Pancreas (tissue), 10 donors: Measurements from ENCODE around the gene MSH4. TPM values are rescaled to one million over a fixed set of nuclear protein-coding genes. Genes with fewer than 3 reads are reported as not detected.
"Not testable (repeated sequence)": the region's sequence is repeated elsewhere in the genome, so short reads cannot be mapped to it uniquely, and the experiment has no call there.

Experiments used
- ATAC-seq, 4 donors: fragments of 200-7000 bp; cut with Tn5 transposase; one replicate each; pipeline versions ENCODE4 v1.8.0 to v1.9.1; 2020; ENCODE audit warnings: mild to moderate bottlenecking in 4 of 4, moderate library complexity in 4 of 4
- DNase-seq, 6 donors: peaks; one replicate each; pipeline ENCODE4 v3.0.0-alpha.2; 2020
- FAIRE-seq: peaks from 2 replicates; lab custom pipeline; 2012; peaks lifted over from hg19 to GRCh38; lab: Jason Lieb, UNC
- H3K27ac ChIP-seq, 4 donors: fragments of 200-600 bp; sonication (generic); 1 replicate in 3 of 4; 2 replicates in 1 of 4; pipeline versions ENCODE4 v1.5.0 to v1.8.0; 2020
- H3K27me3 ChIP-seq, 4 donors: fragments of 200-600 bp; one replicate each; pipeline ENCODE4 v1.8.0; 2021
- H3K36me3 ChIP-seq, 3 donors: fragments of 200-600 bp; sonication (generic) in 1 of 3; one replicate each; pipeline versions ENCODE4 v1.5.0 to v1.8.0; 2020 to 2021
- H3K4me1 ChIP-seq, 3 donors: fragments of 200-600 bp; one replicate each; pipeline ENCODE4 v1.8.0; 2021
- H3K4me3 ChIP-seq, 4 donors: fragments of 200-600 bp; sonication (generic) in 2 of 4; one replicate each; pipeline versions ENCODE4 v1.5.0 to v1.8.0; 2020 to 2021
- H3K9me3 ChIP-seq, 4 donors: fragments of 200-600 bp; one replicate each; pipeline ENCODE4 v1.8.0; 2021
- CTCF ChIP-seq, 4 donors: fragments of 200-600 bp; sonication (generic) in 3 of 4; IDR thresholded peaks; one replicate each; pipeline versions ENCODE4 v1.5.0 to v1.8.0; 2021; ENCODE audit warnings: antibody characterized with exemption in 4 of 4
- WGBS, 2 donors: extraction: QIAGEN DNeasy Blood & Tissue Kit; methylation state at CpG; one replicate each; pipeline ENCODE4 v1.1.7; 2013; 5-methylcytosine and 5-hydroxymethylcytosine counted together
- intact Hi-C, 3 donors: fragments of 100-400 bp; cut with DNase I; formaldehyde crosslinking; loops; one replicate each; pipeline versions ENCODE4 v1.11.1 to v1.14.2; 2022
- polyA plus RNA-seq, 2 donors: library from polyadenylated mRNA; stranded (reverse); fragments of 200-250 nt; gene quantifications; one replicate each; pipeline ENCODE4 v1.2.3, GENCODE V29; 2013
- total RNA-seq, 6 donors: library from RNA; stranded (reverse); fragmentation: NEBNext Ultra II Directional in 4 of 6; extraction: Animal tissue kit (Norgen Biotek cat#: 25700) in 4 of 6; gene quantifications; one replicate each; pipeline versions ENCODE4 v1.2.1 to v1.2.4, GENCODE V29; 2021 to 2023
- donor health status: healthy with polysubstance abuse.
- donor health status: DM: no; HTN: no; CAD: no; lungs with moderate emphysema.
- donor health status: DM: no; HTN: no; CAD: no.
- donor health status: control.
- donor health status: control.
- donor health status: Bipolar disorder and iron deficiency.
- donor health status: DM: yes; HTN: yes; CAD: no.
- donor health status: DM: no; HTN: no; CAD: no.
- donor health status: DM: no; HTN: no; CAD: no.
- donor health status: DM: yes; HTN: yes; CAD: no.

MSH4 gene
- total and polyA plus RNA-seq, 8 donors = 0.09 to 0.19 (median 0.13) TPM

- Histone ChIP-seq H3K4me3 (no peak overlapping the region), H3K27ac (no peak overlapping the region), H3K9me3 (no peaks in the 10 kb centered on the region), H3K36me3 (no peaks in the 10 kb centered on the region), H3K4me1 (no peaks in the 10 kb centered on the region), H3K27me3 (no peaks in the 10 kb centered on the region)
- no peak for TF ChIP-seq CTCF (IDR thresholded peaks at IDR 0.05)
- intact Hi-C loops = no loop called here
- no peak for ATAC-seq
- no peak for FAIRE-seq
- 63 to 91% methylated on average over 1 of the region's 1 CpG for WGBS, 2 donors
- DNase-seq = no peak
These were observed 28.7 kb upstream of the MSH4 start for GRCh38 chr1:75768016-75768415.

- WGBS, 2 donors = 51 to 56% methylated on average over 1 of the region's 1 CpG
- Histone ChIP-seq H3K27ac (no peak overlapping the region), H3K27me3 (no peaks in the 10 kb centered on the region), H3K36me3 (no peaks in the 10 kb centered on the region), H3K4me3 (no peak overlapping the region), H3K9me3 (no peaks in the 10 kb centered on the region), H3K4me1 (no peaks in the 10 kb centered on the region)
- FAIRE-seq = no peak
- TF ChIP-seq CTCF (IDR thresholded peaks at IDR 0.05) = no peak
- no peak for DNase-seq
- intact Hi-C loops = no loop called here
- no peak for ATAC-seq
These were observed 25.9 kb upstream of the MSH4 start for GRCh38 chr1:75770761-75771160.

- DNase-seq (no peak), ATAC-seq (no peak), FAIRE-seq (no peak)
- Histone ChIP-seq H3K36me3 (no peaks in the 10 kb centered on the region), H3K4me1 (no peaks in the 10 kb centered on the region), H3K27ac (no peak overlapping the region), H3K4me3 (no peak overlapping the region), H3K27me3 (no peaks in the 10 kb centered on the region), H3K9me3 (no peaks in the 10 kb centered on the region)
- intact Hi-C loops = no loop called here
- no peak for TF ChIP-seq CTCF (IDR thresholded peaks at IDR 0.05)
- 51 to 61% methylated on average over 3 of the region's 3 CpGs for WGBS, 2 donors
These were observed 24.7 kb upstream of the MSH4 start for GRCh38 chr1:75771978-75772377.

- H3K27me3 ChIP-seq, intact Hi-C loops, H3K27ac ChIP-seq, FAIRE-seq, H3K9me3 ChIP-seq, H3K4me3 ChIP-seq, DNase-seq, H3K36me3 ChIP-seq, H3K4me1 ChIP-seq, ATAC-seq: not testable (repeated sequence)
- WGBS, 2 donors = 88 to 90% methylated on average over 4 of the region's 4 CpGs
These were observed 18.9 kb upstream of the MSH4 start for GRCh38 chr1:75777812-75778211.

GRCh38 chr1:75778694-75779093, 18.0 kb upstream of the MSH4 start:
- H3K36me3 ChIP-seq, H3K9me3 ChIP-seq, DNase-seq, H3K4me1 ChIP-seq, intact Hi-C loops, FAIRE-seq, H3K27me3 ChIP-seq, H3K4me3 ChIP-seq, ATAC-seq, H3K27ac ChIP-seq: not testable (repeated sequence)
- WGBS, 2 donors = 79 to 91% methylated on average over 5 of the region's 5 CpGs

GRCh38 chr1:75780183-75780582, 16.5 kb upstream of the MSH4 start:
- H3K36me3 ChIP-seq, DNase-seq: not testable (repeated sequence)
- WGBS, 2 donors = 56 to 69% methylated on average over 4 of the region's 4 CpGs

GRCh38 chr1:75783920-75784319, 12.8 kb upstream of the MSH4 start:
- H3K4me3 ChIP-seq, H3K27ac ChIP-seq, H3K27me3 ChIP-seq, H3K36me3 ChIP-seq, H3K9me3 ChIP-seq, ATAC-seq, FAIRE-seq, DNase-seq, intact Hi-C loops: not testable (repeated sequence)
- WGBS, 2 donors = 92 to 96% methylated on average over 4 of the region's 4 CpGs
- H3K4me1 ChIP-seq = peaks cover 10 to 21% (median 12%) of the 10 kb centered on the region in 3 donors

More at GRCh38 chr1:75780183-75780582, 16.5 kb upstream of the MSH4 start:
- ATAC-seq, H3K4me3 ChIP-seq, intact Hi-C loops, FAIRE-seq, H3K27ac ChIP-seq, H3K4me1 ChIP-seq, H3K27me3 ChIP-seq, H3K9me3 ChIP-seq: not testable (repeated sequence)
